Measurements from ENCODE around the gene PPIL1. TPM values are rescaled to one million over a fixed set of nuclear protein-coding genes. Genes with fewer than 3 reads are reported as not detected.

The PPIL1 gene
- total RNA-seq, 1 experiment from 2014 or later = 87.8 TPM

- H3K4me1 ChIP-seq (ENCODE audit: insufficient read depth, low read length) = peaks cover 3% of the 10 kb centered on the region; the same call in 1 of the 2 replicates
- no peak overlapping the region for H2AK5ac ChIP-seq (ENCODE audit: insufficient read length, low read length)
- no peaks in the 10 kb centered on the region for H3K9me3 ChIP-seq (ENCODE audit: control insufficient read depth, low read depth, low read length)
- H2BK5ac ChIP-seq (ENCODE audit: insufficient read length, low read length) = no peak overlapping the region
- H3K18ac ChIP-seq (ENCODE audit: insufficient read length, low read depth, low read length) = no peak overlapping the region
- H4K5ac ChIP-seq (ENCODE audit: insufficient read length, low read depth, low read length) = no peak overlapping the region
- H3K27ac Mint-ChIP-seq = peak overlapping the region in 1 of 3 experiments; percentile 38; a peak in 1 of 7 replicates
- H3K14ac ChIP-seq (ENCODE audit: insufficient read depth, low read length) = no peak overlapping the region
- TF ChIP-seq, protein P1, sequence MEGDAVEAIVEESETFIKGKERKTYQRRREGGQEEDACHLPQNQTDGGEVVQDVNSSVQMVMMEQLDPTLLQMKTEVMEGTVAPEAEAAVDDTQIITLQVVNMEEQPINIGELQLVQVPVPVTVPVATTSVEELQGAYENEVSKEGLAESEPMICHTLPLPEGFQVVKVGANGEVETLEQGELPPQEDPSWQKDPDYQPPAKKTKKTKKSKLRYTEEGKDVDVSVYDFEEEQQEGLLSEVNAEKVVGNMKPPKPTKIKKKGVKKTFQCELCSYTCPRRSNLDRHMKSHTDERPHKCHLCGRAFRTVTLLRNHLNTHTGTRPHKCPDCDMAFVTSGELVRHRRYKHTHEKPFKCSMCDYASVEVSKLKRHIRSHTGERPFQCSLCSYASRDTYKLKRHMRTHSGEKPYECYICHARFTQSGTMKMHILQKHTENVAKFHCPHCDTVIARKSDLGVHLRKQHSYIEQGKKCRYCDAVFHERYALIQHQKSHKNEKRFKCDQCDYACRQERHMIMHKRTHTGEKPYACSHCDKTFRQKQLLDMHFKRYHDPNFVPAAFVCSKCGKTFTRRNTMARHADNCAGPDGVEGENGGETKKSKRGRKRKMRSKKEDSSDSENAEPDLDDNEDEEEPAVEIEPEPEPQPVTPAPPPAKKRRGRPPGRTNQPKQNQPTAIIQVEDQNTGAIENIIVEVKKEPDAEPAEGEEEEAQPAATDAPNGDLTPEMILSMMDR (conservative IDR thresholded peaks at IDR 0.05) = no peak
- H3T11ph ChIP-seq (ENCODE audit: low read length) = no peak overlapping the region
- 0 out of 7 replicates have a peak, but pooled peaks cover 0 to 3% (median 0%) of the 10 kb centered on the region in 3 experiments for H3K36me3 Mint-ChIP-seq (ENCODE audit: insufficient read depth in 1 of 3, low read depth in 3 of 3)
- H2AFZ ChIP-seq (ENCODE audit: low read length) = no peak overlapping the region
- no peaks in the 10 kb centered on the region for H3K79me2 ChIP-seq (ENCODE audit: insufficient read depth, low read length)
- H3K4me2 ChIP-seq (ENCODE audit: insufficient read depth, insufficient read length, low read length) = peak overlapping the region; percentile 37
- H2BK120ac ChIP-seq (ENCODE audit: low read depth, low read length, poor library complexity, severe bottlenecking) = no peak overlapping the region
- peaks cover 54% of the 10 kb centered on the region for H3K27me3 Mint-ChIP-seq (ENCODE audit: low read depth)
- no peak overlapping the region for H2BK15ac ChIP-seq (ENCODE audit: low read depth, low read length)
- H3K27me3 ChIP-seq (ENCODE audit: insufficient read depth, low read length) = peaks cover 22% of the 10 kb centered on the region; the same call in 1 of the 2 replicates
- WGBS (ENCODE audit: extremely low coverage, insufficient read length, low lambda C conversion rate) = no CpG with 5 or more reads among the region's 17 CpGs
- H3K56ac ChIP-seq (ENCODE audit: insufficient read length, low read depth, low read length) = no peak overlapping the region
- H3K4me1 Mint-ChIP-seq = peaks cover 20 to 21% of the 10 kb centered on the region in 2 experiments
- no peak overlapping the region for H3K4ac ChIP-seq (ENCODE audit: low read depth, low read length)
- no peaks in the 10 kb centered on the region for H3K79me1 ChIP-seq (ENCODE audit: insufficient read depth, low read depth, low read length, poor library complexity, severe bottlenecking)
- peak overlapping the region in 1 of 2 experiments; percentile 68; a peak in 2 of 5 replicates for H3K4me3 Mint-ChIP-seq
- no peak overlapping the region for H4K91ac ChIP-seq (ENCODE audit: insufficient read length, low read depth, low read length)
- no peak overlapping the region for H2BK20ac ChIP-seq (ENCODE audit: low read depth, low read length, poor library complexity, severe bottlenecking)
- DNase-seq = no peak
- no peak overlapping the region for H2BK12ac ChIP-seq (ENCODE audit: insufficient read length, low read depth, low read length)
- H3K9me3 Mint-ChIP-seq = peaks cover 0 to 6% of the 10 kb centered on the region in 2 experiments; a peak in 2 of 5 replicates
- H3K23me2 ChIP-seq (ENCODE audit: insufficient read length, low read depth, low read length, poor library complexity, severe bottlenecking) = peaks cover 6% of the 10 kb centered on the region
- H3K27ac ChIP-seq (ENCODE audit: insufficient read length, low read depth, low read length) = no peak overlapping the region
- H3K23ac ChIP-seq (ENCODE audit: insufficient read length, low read depth, low read length) = no peak overlapping the region
- H4K8ac ChIP-seq (replicated peaks; ENCODE audit: insufficient read length, low read depth, low read length) = no peak overlapping the region
- no peaks in the 10 kb centered on the region for H4K20me1 ChIP-seq (ENCODE audit: control insufficient read depth, insufficient read depth, insufficient read length)
- no peak overlapping the region for H3K9ac ChIP-seq (ENCODE audit: extremely low read depth, insufficient read length, low read length)
These were observed 39.8 kb downstream of the PPIL1 start for GRCh38 chr6:36834576-36835341.

All from H9 (cell line).